HEK293 (cell line): ENCODE data around the gene ITGA8.

Experiments
- GLI4 ChIP-seq: fragments of 450-650 bp; formaldehyde crosslinking; IDR thresholded peaks from 2 replicates; pipeline ENCODE4 v1.5.1; 2016; ENCODE audit warnings: missing biosample characterization, missing genetic modification characterization
- PRDM1 ChIP-seq: fragments of 450-650 bp; formaldehyde crosslinking; IDR thresholded peaks from 2 replicates; pipeline ENCODE4; 2016; ENCODE audit warnings: missing biosample characterization, missing genetic modification characterization
- REPIN1 ChIP-seq: fragments of 450-650 bp; formaldehyde crosslinking; IDR thresholded peaks from 2 replicates; pipeline ENCODE4 v1.5.1; 2017; ENCODE audit warnings: missing biosample characterization, missing genetic modification characterization, low read depth
- ZNF155 ChIP-seq: fragments of 450-650 bp; formaldehyde crosslinking; IDR thresholded peaks from 2 replicates; pipeline ENCODE4 v1.5.1; 2016; ENCODE audit warnings: missing biosample characterization, missing genetic modification characterization
- ZNF274 ChIP-seq, 2 experiments: fragments of 200-500 bp in 1 of 2; fragments of 450-650 bp in 1 of 2; sonication (Bioruptor generic) in 1 of 2; formaldehyde crosslinking in 1 of 2; IDR thresholded peaks; 2 replicates each; pipeline versions ENCODE4 v1.5.1 to v1.6.1; 2014 to 2016; ENCODE audit warnings: borderline replicate concordance in 1 of 2, inconsistent platforms in 1 of 2, low read length in 1 of 2, missing biosample characterization in 1 of 2, missing genetic modification characterization in 1 of 2
- ZNF530 ChIP-seq: fragments of 450-650 bp; formaldehyde crosslinking; IDR thresholded peaks from 2 replicates; pipeline ENCODE4 v1.5.1; 2016; ENCODE audit warnings: low read depth, missing biosample characterization, missing genetic modification characterization
- TF ChIP-seq, protein P1 (sequence below): fragments of 450-650 bp; formaldehyde crosslinking; IDR thresholded peaks from 2 replicates; pipeline ENCODE4 v1.5.1; 2017; ENCODE audit warnings: missing biosample characterization, missing genetic modification characterization
- TF ChIP-seq, protein P2 (sequence below): fragments of 450-650 bp; formaldehyde crosslinking; IDR thresholded peaks from 2 replicates; pipeline ENCODE4 v1.5.1; 2016; ENCODE audit warnings: missing biosample characterization, missing genetic modification characterization

DNA sequence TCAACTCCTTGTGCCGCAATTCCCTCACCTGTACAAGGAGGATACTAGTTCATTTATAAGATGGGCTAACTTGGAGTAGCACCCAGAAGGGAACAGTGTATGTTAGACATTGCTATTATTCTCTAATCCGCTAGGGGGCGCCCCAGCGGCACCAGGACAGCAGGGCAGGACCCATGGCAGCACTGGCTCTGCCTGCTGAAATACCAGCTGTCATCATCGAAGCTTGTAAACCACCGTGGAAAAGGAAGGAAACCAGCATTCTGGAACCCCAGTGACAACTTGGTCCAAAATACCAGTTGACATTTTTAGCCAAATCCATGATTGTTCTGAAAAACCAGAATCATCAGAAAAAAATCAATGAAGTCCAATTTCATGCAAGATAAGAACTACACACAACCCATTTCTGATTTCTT is 134.4 kb downstream of the ITGA8 start:
- TF ChIP-seq REPIN1 (tag by site-specific recombination) (no peak), ZNF274 (IDR thresholded peaks at IDR 0.05; ENCODE audit: low read length) (no peak), ZNF274 (tag by site-specific recombination; IDR thresholded peaks at IDR 0.05; ENCODE audit: borderline replicate concordance) (no peak), PRDM1 (tag by site-specific recombination) (no peak), ZNF530 (tag by site-specific recombination) (no peak), ZNF155 (tag by site-specific recombination) (no peak), GLI4 (tag by site-specific recombination) (no peak)
- TF ChIP-seq, protein P1, sequence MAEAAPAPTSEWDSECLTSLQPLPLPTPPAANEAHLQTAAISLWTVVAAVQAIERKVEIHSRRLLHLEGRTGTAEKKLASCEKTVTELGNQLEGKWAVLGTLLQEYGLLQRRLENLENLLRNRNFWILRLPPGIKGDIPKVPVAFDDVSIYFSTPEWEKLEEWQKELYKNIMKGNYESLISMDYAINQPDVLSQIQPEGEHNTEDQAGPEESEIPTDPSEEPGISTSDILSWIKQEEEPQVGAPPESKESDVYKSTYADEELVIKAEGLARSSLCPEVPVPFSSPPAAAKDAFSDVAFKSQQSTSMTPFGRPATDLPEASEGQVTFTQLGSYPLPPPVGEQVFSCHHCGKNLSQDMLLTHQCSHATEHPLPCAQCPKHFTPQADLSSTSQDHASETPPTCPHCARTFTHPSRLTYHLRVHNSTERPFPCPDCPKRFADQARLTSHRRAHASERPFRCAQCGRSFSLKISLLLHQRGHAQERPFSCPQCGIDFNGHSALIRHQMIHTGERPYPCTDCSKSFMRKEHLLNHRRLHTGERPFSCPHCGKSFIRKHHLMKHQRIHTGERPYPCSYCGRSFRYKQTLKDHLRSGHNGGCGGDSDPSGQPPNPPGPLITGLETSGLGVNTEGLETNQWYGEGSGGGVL (tag by site-specific recombination), result no peak
- TF ChIP-seq, protein P2, sequence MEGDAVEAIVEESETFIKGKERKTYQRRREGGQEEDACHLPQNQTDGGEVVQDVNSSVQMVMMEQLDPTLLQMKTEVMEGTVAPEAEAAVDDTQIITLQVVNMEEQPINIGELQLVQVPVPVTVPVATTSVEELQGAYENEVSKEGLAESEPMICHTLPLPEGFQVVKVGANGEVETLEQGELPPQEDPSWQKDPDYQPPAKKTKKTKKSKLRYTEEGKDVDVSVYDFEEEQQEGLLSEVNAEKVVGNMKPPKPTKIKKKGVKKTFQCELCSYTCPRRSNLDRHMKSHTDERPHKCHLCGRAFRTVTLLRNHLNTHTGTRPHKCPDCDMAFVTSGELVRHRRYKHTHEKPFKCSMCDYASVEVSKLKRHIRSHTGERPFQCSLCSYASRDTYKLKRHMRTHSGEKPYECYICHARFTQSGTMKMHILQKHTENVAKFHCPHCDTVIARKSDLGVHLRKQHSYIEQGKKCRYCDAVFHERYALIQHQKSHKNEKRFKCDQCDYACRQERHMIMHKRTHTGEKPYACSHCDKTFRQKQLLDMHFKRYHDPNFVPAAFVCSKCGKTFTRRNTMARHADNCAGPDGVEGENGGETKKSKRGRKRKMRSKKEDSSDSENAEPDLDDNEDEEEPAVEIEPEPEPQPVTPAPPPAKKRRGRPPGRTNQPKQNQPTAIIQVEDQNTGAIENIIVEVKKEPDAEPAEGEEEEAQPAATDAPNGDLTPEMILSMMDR (tag by site-specific recombination), result peak; percentile 64
